ENCODE measurements around the gene CCDC60.

- no peak for TF ChIP-seq REST (IDR thresholded peaks at IDR 0.05; ENCODE audit: insufficient replicate concordance, low read depth)
- no peak for TF ChIP-seq CTCF (IDR thresholded peaks at IDR 0.05; ENCODE audit: insufficient read depth, low read length)
- no peak for TF ChIP-seq POLR2AphosphoS5 (IDR thresholded peaks at IDR 0.05; ENCODE audit: low read depth)
- no peak for TF ChIP-seq SPI1 (IDR thresholded peaks at IDR 0.05; ENCODE audit: borderline replicate concordance, low read depth)
Measured at GRCh38 chr12:119307747-119308146, 26.8 kb upstream of the CCDC60 start.
